ENCODE measurements around the gene IBA57. TPM values are rescaled to one million over a fixed set of nuclear protein-coding genes. Genes with fewer than 3 reads are reported as not detected.

Gene IBA57
- total RNA-seq, 1 experiment from 2014 or later: 9.7 TPM

GRCh38 chr1:228207381-228207810 lies 41.8 kb downstream of the IBA57 start:
- in situ Hi-C loops (cut with HindIII; ENCODE audit: low sequenced_read_pairs): no loop called here
- no peak for DNase-seq (ENCODE audit: low spot score)

GRCh38 chr1:228207851-228208821 lies 42.5 kb downstream of the IBA57 start, which contains the start of gene OBSCN:
Gene OBSCN, plus strand, starts transcription at chr1:228208044. Its CDS starts 3,740 bp downstream, at chr1:228211784.
- DNase-seq (ENCODE audit: low spot score): no peak

GRCh38 chr1:228208831-228209551 lies 43.4 kb downstream of the IBA57 start:
- in situ Hi-C loops (cut with HindIII; ENCODE audit: low sequenced_read_pairs): no loop called here

More at GRCh38 chr1:228207851-228208821, 42.5 kb downstream of the IBA57 start, which contains the start of gene OBSCN:
- in situ Hi-C loops (cut with HindIII; ENCODE audit: low sequenced_read_pairs): no loop called here

GRCh38 chr1:228209657-228210056 lies 44.1 kb downstream of the IBA57 start:
- DNase-seq (ENCODE audit: low spot score): no peak
- in situ Hi-C loops (cut with HindIII; ENCODE audit: low sequenced_read_pairs): no loop called here

More at GRCh38 chr1:228208831-228209551, 43.4 kb downstream of the IBA57 start:
- no peak for DNase-seq (ENCODE audit: low spot score)

- DNase-seq (ENCODE audit: low spot score): no peak
- in situ Hi-C loops (cut with HindIII; ENCODE audit: low sequenced_read_pairs): no loop called here
These were observed 44.6 kb downstream of the IBA57 start for GRCh38 chr1:228210076-228210651.

- in situ Hi-C loops (cut with HindIII; ENCODE audit: low sequenced_read_pairs): no loop called here
- DNase-seq (ENCODE audit: low spot score): no peak
These were observed 45.3 kb downstream of the IBA57 start for GRCh38 chr1:228210712-228211530.

GRCh38 chr1:228211531-228212414 lies 46.2 kb downstream of the IBA57 start:
- in situ Hi-C loops (cut with HindIII; ENCODE audit: low sequenced_read_pairs): no loop called here
- DNase-seq (ENCODE audit: low spot score): no peak

- in situ Hi-C loops (cut with HindIII; ENCODE audit: low sequenced_read_pairs): no loop called here
- DNase-seq (ENCODE audit: low spot score): no peak
These were observed 46.9 kb downstream of the IBA57 start for GRCh38 chr1:228212415-228212965.

GRCh38 chr1:228212966-228213844 lies 47.6 kb downstream of the IBA57 start:
- DNase-seq (ENCODE audit: low spot score): peak; percentile 83
- in situ Hi-C loops (cut with HindIII; ENCODE audit: low sequenced_read_pairs): no loop called here

GRCh38 chr1:228213917-228214808 lies 48.6 kb downstream of the IBA57 start:
- DNase-seq (ENCODE audit: low spot score): no peak
- in situ Hi-C loops (cut with HindIII; ENCODE audit: low sequenced_read_pairs): no loop called here

- in situ Hi-C loops (cut with HindIII; ENCODE audit: low sequenced_read_pairs): no loop called here
- no peak for DNase-seq (ENCODE audit: low spot score)
These were observed 49.5 kb downstream of the IBA57 start for GRCh38 chr1:228214921-228215662.

GRCh38 chr1:228215663-228216116 lies 50.1 kb downstream of the IBA57 start:
- no peak for DNase-seq (ENCODE audit: low spot score)
- in situ Hi-C loops (cut with HindIII; ENCODE audit: low sequenced_read_pairs): no loop called here

- DNase-seq (ENCODE audit: low spot score): no peak
- in situ Hi-C loops (cut with HindIII; ENCODE audit: low sequenced_read_pairs): no loop called here
These were observed 51.0 kb downstream of the IBA57 start for GRCh38 chr1:228216371-228217320.
